ENCODE results near the gene DENND1A.

The DENND1A gene

GRCh38 chr9:123749580-123750202, 180.2 kb downstream of the DENND1A start:
- DNase-seq (ENCODE audit: low spot score): no peak
- H3K4me1 ChIP-seq (ENCODE audit: control insufficient read depth in 2 of 2, insufficient read depth in 1 of 2, low read depth in 1 of 2, low read length in 2 of 2): peaks cover 0 to 6% of the 10 kb centered on the region in 2 donors
- no CpG with 5 or more reads among the region's 4 CpGs for WGBS, 2 donors (ENCODE audit: extremely low coverage in 2 of 2, insufficient read length in 2 of 2, insufficient replicate concordance in 1 of 2)
- no peaks in the 10 kb centered on the region for H3K9me3 ChIP-seq (replicated peaks in 1 of 2; ENCODE audit: control insufficient read depth in 2 of 2, insufficient read depth in 1 of 2, low read depth in 1 of 2, low read length in 2 of 2)
- no peak overlapping the region for H2AFZ ChIP-seq (ENCODE audit: low read length)
- H4K91ac ChIP-seq (ENCODE audit: low read depth, low read length, poor library complexity): no peak overlapping the region
- no peak overlapping the region for H3K9ac ChIP-seq (ENCODE audit: low read depth, low read length, poor library complexity)
- H3K4ac ChIP-seq (ENCODE audit: low read length): no peak overlapping the region
- H2BK12ac ChIP-seq (ENCODE audit: low read length): no peak overlapping the region
- H3K79me1 ChIP-seq (ENCODE audit: low read depth, low read length): no peaks in the 10 kb centered on the region
- no peaks in the 10 kb centered on the region for H3K36me3 ChIP-seq (replicated peaks in 1 of 2; ENCODE audit: control insufficient read depth in 2 of 2, insufficient read depth in 2 of 2, low read length in 2 of 2)
- H3K27me3 ChIP-seq (ENCODE audit: control insufficient read depth in 3 of 3, insufficient read depth in 3 of 3, low read depth in 1 of 3, low read length in 3 of 3): no peaks in the 10 kb centered on the region
- no peak overlapping the region for H2BK120ac ChIP-seq (ENCODE audit: low read depth, low read length)
- no peak overlapping the region for H4K8ac ChIP-seq (ENCODE audit: low read depth, low read length)
- no peak overlapping the region for H3K23ac ChIP-seq (ENCODE audit: low read depth, low read length, poor library complexity)
- no peak overlapping the region for H2BK15ac ChIP-seq (ENCODE audit: low read length)
- H3K27ac ChIP-seq (replicated peaks; ENCODE audit: low read length): no peak overlapping the region
- H3K4me3 ChIP-seq (ENCODE audit: low read length in 2 of 2): no peak overlapping the region
- H3K4me2 ChIP-seq (ENCODE audit: insufficient read depth, low read length, poor library complexity, severe bottlenecking): no peak overlapping the region
- H3K18ac ChIP-seq (ENCODE audit: low read length): no peak overlapping the region
- no peak overlapping the region for H2AK5ac ChIP-seq (ENCODE audit: low read depth, low read length)
- no peak overlapping the region for H3K14ac ChIP-seq (ENCODE audit: low read length)
- no peak overlapping the region for H2BK5ac ChIP-seq (ENCODE audit: low read length)

- Histone ChIP-seq H3K23ac (ENCODE audit: low read depth, low read length, poor library complexity) (no peak overlapping the region), H3K4ac (ENCODE audit: low read length) (no peak overlapping the region), H2AFZ (ENCODE audit: low read length) (no peak overlapping the region), H3K36me3 (replicated peaks in 1 of 2; ENCODE audit: control insufficient read depth in 2 of 2, insufficient read depth in 2 of 2, low read length in 2 of 2) (no peaks in the 10 kb centered on the region), H3K27me3 (ENCODE audit: control insufficient read depth in 3 of 3, insufficient read depth in 3 of 3, low read depth in 1 of 3, low read length in 3 of 3) (no peaks in the 10 kb centered on the region), H3K9ac (ENCODE audit: low read depth, low read length, poor library complexity) (no peak overlapping the region), H2BK120ac (ENCODE audit: low read depth, low read length) (no peak overlapping the region), H4K8ac (ENCODE audit: low read depth, low read length) (no peak overlapping the region), H3K9me3 (replicated peaks in 1 of 2; ENCODE audit: control insufficient read depth in 2 of 2, insufficient read depth in 1 of 2, low read depth in 1 of 2, low read length in 2 of 2) (no peaks in the 10 kb centered on the region), H3K27ac (replicated peaks; ENCODE audit: low read length) (no peak overlapping the region), H3K4me2 (ENCODE audit: insufficient read depth, low read length, poor library complexity, severe bottlenecking) (no peak overlapping the region), H3K4me1 (ENCODE audit: control insufficient read depth in 2 of 2, insufficient read depth in 1 of 2, low read depth in 1 of 2, low read length in 2 of 2) (peaks cover 8 to 10% of the 10 kb centered on the region in 2 donors), H3K4me3 (ENCODE audit: low read length in 2 of 2) (no peak overlapping the region), H2BK12ac (ENCODE audit: low read length) (no peak overlapping the region), H2BK15ac (ENCODE audit: low read length) (no peak overlapping the region), H3K79me1 (ENCODE audit: low read depth, low read length) (no peaks in the 10 kb centered on the region), H3K14ac (ENCODE audit: low read length) (no peak overlapping the region), H2AK5ac (ENCODE audit: low read depth, low read length) (no peak overlapping the region), H2BK5ac (ENCODE audit: low read length) (no peak overlapping the region), H3K18ac (ENCODE audit: low read length) (no peak overlapping the region), H4K91ac (ENCODE audit: low read depth, low read length, poor library complexity) (no peak overlapping the region)
- no peak for DNase-seq (ENCODE audit: low spot score)
- WGBS, 2 donors (ENCODE audit: extremely low coverage in 2 of 2, insufficient read length in 2 of 2, insufficient replicate concordance in 1 of 2): no CpG with 5 or more reads among the region's 1 CpG
Measured at GRCh38 chr9:123746765-123747164, 183.2 kb downstream of the DENND1A start.

- H3K27ac ChIP-seq (replicated peaks; ENCODE audit: low read length): no peak overlapping the region
- H2AFZ ChIP-seq (ENCODE audit: low read length): no peak overlapping the region
- no peaks in the 10 kb centered on the region for H3K36me3 ChIP-seq (replicated peaks in 1 of 2; ENCODE audit: control insufficient read depth in 2 of 2, insufficient read depth in 2 of 2, low read length in 2 of 2)
- H2BK5ac ChIP-seq (ENCODE audit: low read length): no peak overlapping the region
- H2BK15ac ChIP-seq (ENCODE audit: low read length): no peak overlapping the region
- H2BK12ac ChIP-seq (ENCODE audit: low read length): no peak overlapping the region
- peaks cover 10% of the 10 kb centered on the region in 2 donors for H3K4me1 ChIP-seq (ENCODE audit: control insufficient read depth in 2 of 2, insufficient read depth in 1 of 2, low read depth in 1 of 2, low read length in 2 of 2)
- H3K4ac ChIP-seq (ENCODE audit: low read length): no peak overlapping the region
- H4K8ac ChIP-seq (ENCODE audit: low read depth, low read length): no peak overlapping the region
- no peak overlapping the region for H3K14ac ChIP-seq (ENCODE audit: low read length)
- H3K9ac ChIP-seq (ENCODE audit: low read depth, low read length, poor library complexity): no peak overlapping the region
- no peak overlapping the region for H3K18ac ChIP-seq (ENCODE audit: low read length)
- H3K4me2 ChIP-seq (ENCODE audit: insufficient read depth, low read length, poor library complexity, severe bottlenecking): no peak overlapping the region
- no peak overlapping the region for H4K91ac ChIP-seq (ENCODE audit: low read depth, low read length, poor library complexity)
- no CpG with 5 or more reads among the region's 1 CpG for WGBS, 2 donors (ENCODE audit: extremely low coverage in 2 of 2, insufficient read length in 2 of 2, insufficient replicate concordance in 1 of 2)
- H3K9me3 ChIP-seq (replicated peaks in 1 of 2; ENCODE audit: control insufficient read depth in 2 of 2, insufficient read depth in 1 of 2, low read depth in 1 of 2, low read length in 2 of 2): no peaks in the 10 kb centered on the region
- no peaks in the 10 kb centered on the region for H3K27me3 ChIP-seq (ENCODE audit: control insufficient read depth in 3 of 3, insufficient read depth in 3 of 3, low read depth in 1 of 3, low read length in 3 of 3)
- H3K4me3 ChIP-seq (ENCODE audit: low read length in 2 of 2): no peak overlapping the region
- DNase-seq (ENCODE audit: low spot score): no peak
- no peak overlapping the region for H2AK5ac ChIP-seq (ENCODE audit: low read depth, low read length)
- H2BK120ac ChIP-seq (ENCODE audit: low read depth, low read length): no peak overlapping the region
- no peaks in the 10 kb centered on the region for H3K79me1 ChIP-seq (ENCODE audit: low read depth, low read length)
- no peak overlapping the region for H3K23ac ChIP-seq (ENCODE audit: low read depth, low read length, poor library complexity)
Measured at GRCh38 chr9:123745933-123746332, 184.0 kb downstream of the DENND1A start.

- H3K23ac ChIP-seq (ENCODE audit: low read depth, low read length, poor library complexity): no peak overlapping the region
- no peak overlapping the region for H3K9ac ChIP-seq (ENCODE audit: low read depth, low read length, poor library complexity)
- no peak overlapping the region for H3K27ac ChIP-seq (replicated peaks; ENCODE audit: low read length)
- H2BK12ac ChIP-seq (ENCODE audit: low read length): no peak overlapping the region
- H4K91ac ChIP-seq (ENCODE audit: low read depth, low read length, poor library complexity): no peak overlapping the region
- no peak overlapping the region for H2BK15ac ChIP-seq (ENCODE audit: low read length)
- no peaks in the 10 kb centered on the region for H3K27me3 ChIP-seq (ENCODE audit: control insufficient read depth in 3 of 3, insufficient read depth in 3 of 3, low read depth in 1 of 3, low read length in 3 of 3)
- H3K14ac ChIP-seq (ENCODE audit: low read length): no peak overlapping the region
- peaks cover 10% of the 10 kb centered on the region in 2 donors for H3K4me1 ChIP-seq (ENCODE audit: control insufficient read depth in 2 of 2, insufficient read depth in 1 of 2, low read depth in 1 of 2, low read length in 2 of 2)
- no peaks in the 10 kb centered on the region for H3K36me3 ChIP-seq (replicated peaks in 1 of 2; ENCODE audit: control insufficient read depth in 2 of 2, insufficient read depth in 2 of 2, low read length in 2 of 2)
- no peaks in the 10 kb centered on the region for H3K9me3 ChIP-seq (replicated peaks in 1 of 2; ENCODE audit: control insufficient read depth in 2 of 2, insufficient read depth in 1 of 2, low read depth in 1 of 2, low read length in 2 of 2)
- H3K4me3 ChIP-seq (ENCODE audit: low read length in 2 of 2): no peak overlapping the region
- no peak overlapping the region for H3K4me2 ChIP-seq (ENCODE audit: insufficient read depth, low read length, poor library complexity, severe bottlenecking)
- H2BK5ac ChIP-seq (ENCODE audit: low read length): no peak overlapping the region
- no peak overlapping the region for H2BK120ac ChIP-seq (ENCODE audit: low read depth, low read length)
- DNase-seq (ENCODE audit: low spot score): no peak
- H2AK5ac ChIP-seq (ENCODE audit: low read depth, low read length): no peak overlapping the region
- H3K79me1 ChIP-seq (ENCODE audit: low read depth, low read length): no peaks in the 10 kb centered on the region
- no peak overlapping the region for H3K18ac ChIP-seq (ENCODE audit: low read length)
- no peak overlapping the region for H3K4ac ChIP-seq (ENCODE audit: low read length)
- no CpG with 5 or more reads among the region's 2 CpGs for WGBS, 2 donors (ENCODE audit: extremely low coverage in 2 of 2, insufficient read length in 2 of 2, insufficient replicate concordance in 1 of 2)
- no peak overlapping the region for H2AFZ ChIP-seq (ENCODE audit: low read length)
- H4K8ac ChIP-seq (ENCODE audit: low read depth, low read length): no peak overlapping the region
Measured at GRCh38 chr9:123745451-123745850, 184.5 kb downstream of the DENND1A start.

Data from neuronal stem cell (in vitro differentiated cells).